SK-N-SH (cell line): ENCODE results near the gene SPTBN1. TPM values are rescaled to one million over a fixed set of nuclear protein-coding genes. Genes with fewer than 3 reads are reported as not detected.

Source experiments
- CTCF ChIA-PET: fragments of 300-600, 350-600 bp; formaldehyde crosslinking; extraction: SDS; loops from one replicate; lab custom pipeline; 2021; lab: Yijun Ruan, JAX
- POLR2A ChIA-PET: fragments of 350-600 bp; sonication (Branson Sonifier 250); formaldehyde crosslinking; extraction: SDS; loops from one replicate; lab custom pipeline; 2020; ENCODE audit warnings: antibody characterized with exemption, inconsistent platforms; lab: Yijun Ruan, JAX
- DNase-seq: peaks from one replicate; pipeline ENCODE4 v3.0.0; 2012
- H2AFZ ChIP-seq: fragments of 200-600 bp; sonication (generic); 2 replicates; pipeline ENCODE4 v1.8.1; 2016; ENCODE audit warnings: antibody characterized with exemption, mild to moderate bottlenecking, low read depth
- H3F3A ChIP-seq: fragments of 200-600 bp; sonication (generic); replicated peaks from 2 replicates; pipeline ENCODE3; 2016; ENCODE audit warnings: antibody characterized with exemption, mild to moderate bottlenecking; ENCODE audit not compliant: insufficient read depth
- H3K27ac ChIP-seq, 2 experiments: fragments of 200-500 bp in 1 of 2; fragments of 200-600 bp in 1 of 2; sonication (Bioruptor generic) in 1 of 2; sonication (generic), shearing (Covaris generic) in 1 of 2; 2 replicates each; pipeline versions ENCODE4 v1.5.1 to v1.6.1; 2014 to 2016; ENCODE audit warnings: low read depth in 2 of 2, inconsistent platforms in 1 of 2, low read length in 1 of 2, mild to moderate bottlenecking in 1 of 2, mixed read lengths in 1 of 2
- H3K27me3 ChIP-seq: fragments of 200-600 bp; sonication (generic), shearing (Covaris generic); 2 replicates; pipeline ENCODE4 v1.6.1; 2016; ENCODE audit warnings: mixed run types; ENCODE audit not compliant: insufficient read depth
- H3K36me3 ChIP-seq, 2 experiments: fragments of 200-500 bp in 1 of 2; fragments of 200-600 bp in 1 of 2; sonication (Bioruptor generic) in 1 of 2; sonication (generic) in 1 of 2; replicated peaks in 1 of 2; 2 replicates each; pipeline versions ENCODE3 to v1.5.1; 2014 to 2016; ENCODE audit warnings: low read length in 1 of 2, mild to moderate bottlenecking in 1 of 2; ENCODE audit not compliant: insufficient read depth in 2 of 2, control insufficient read depth in 1 of 2
- H3K4me1 ChIP-seq, 2 experiments: fragments of 200-500 bp in 1 of 2; fragments of 200-600 bp in 1 of 2; sonication (Bioruptor generic) in 1 of 2; sonication (generic), shearing (Covaris generic) in 1 of 2; 2 replicates each; pipeline versions ENCODE4 v1.5.1 to v1.6.1; 2014 to 2016; ENCODE audit warnings: low read depth in 1 of 2, low read length in 1 of 2, mixed run types in 1 of 2; ENCODE audit not compliant: insufficient read depth in 2 of 2, control insufficient read depth in 1 of 2
- H3K4me2 ChIP-seq: fragments of 200-600 bp; sonication (generic), shearing (Covaris generic); 2 replicates; pipeline ENCODE4 v1.6.1; 2017; ENCODE audit warnings: mixed run types
- H3K4me3 ChIP-seq, 2 experiments: fragments of 200-500 bp in 1 of 2; fragments of 200-600 bp in 1 of 2; sonication (Bioruptor generic) in 1 of 2; sonication (generic), shearing (Covaris generic) in 1 of 2; 2 replicates each; pipeline versions ENCODE4 v1.5.1 to v1.8.1; 2014 to 2016; ENCODE audit warnings: low read depth in 2 of 2, inconsistent platforms in 1 of 2, low read length in 1 of 2, mild to moderate bottlenecking in 1 of 2, mixed read lengths in 1 of 2, moderate library complexity in 1 of 2
- H3K79me2 ChIP-seq: fragments of 200-600 bp; sonication (generic); 2 replicates; pipeline ENCODE4 v1.8.1; 2017; ENCODE audit warnings: mild to moderate bottlenecking; ENCODE audit not compliant: insufficient read depth
- H3K9ac ChIP-seq: fragments of 200-600 bp; sonication (generic); 2 replicates; pipeline ENCODE4 v1.6.1; 2017; ENCODE audit warnings: mixed run types
- H3K9me2 ChIP-seq: fragments of 200-600 bp; sonication (generic); 2 replicates; pipeline ENCODE4 v1.6.1; 2017; ENCODE audit warnings: mixed run types
- H3K9me3 ChIP-seq: fragments of 200-600 bp; sonication (generic); 2 replicates; pipeline ENCODE4 v1.6.1; 2017; ENCODE audit warnings: mixed run types, mild to moderate bottlenecking, moderate library complexity
- H4K20me1 ChIP-seq: fragments of 200-600 bp; sonication (generic); 2 replicates; pipeline ENCODE4 v1.6.1; 2017; ENCODE audit warnings: mild to moderate bottlenecking, mixed run types; ENCODE audit not compliant: insufficient read depth
- ELF1 ChIP-seq: IDR thresholded peaks from 2 replicates; pipeline ENCODE4 v1.4.0; 2012
- FOSL2 ChIP-seq: IDR thresholded peaks from 2 replicates; pipeline ENCODE4 v1.4.0; 2012; ENCODE audit warnings: low read depth, mild to moderate bottlenecking, moderate library complexity, borderline replicate concordance
- FOXJ3 ChIP-seq: sonication (generic); formaldehyde crosslinking; IDR thresholded peaks from 2 replicates; pipeline ENCODE4 v1.5.1; 2020; ENCODE audit warnings: mild to moderate bottlenecking, missing genetic modification reagents
- FOXM1 ChIP-seq: IDR thresholded peaks from 2 replicates; pipeline ENCODE4 v1.4.0; 2012; ENCODE audit warnings: low read depth, mild to moderate bottlenecking
- GATA2 ChIP-seq: sonication (generic); formaldehyde crosslinking; IDR thresholded peaks from 2 replicates; pipeline ENCODE4 v1.5.0; 2020; ENCODE audit warnings: mild to moderate bottlenecking, missing genetic modification reagents
- JUND ChIP-seq: IDR thresholded peaks from 2 replicates; pipeline ENCODE4 v1.4.0; 2012
- MEF2A ChIP-seq: IDR thresholded peaks from 2 replicates; pipeline ENCODE4 v1.4.0; 2012; ENCODE audit warnings: low read depth, borderline replicate concordance
- NFIC ChIP-seq: IDR thresholded peaks from 2 replicates; pipeline ENCODE4 v1.4.0; 2012; ENCODE audit warnings: borderline replicate concordance
- NRF1 ChIP-seq: IDR thresholded peaks from 2 replicates; pipeline ENCODE4 v1.6.1; 2012; ENCODE audit warnings: low read depth, mild to moderate bottlenecking, low read length
- RFX5 ChIP-seq: IDR thresholded peaks from 2 replicates; pipeline ENCODE4 v1.6.1; 2012; ENCODE audit warnings: mild to moderate bottlenecking, improper control_type of control experiment, low read length
- RXRA ChIP-seq: IDR thresholded peaks from 2 replicates; pipeline ENCODE4 v1.4.0; 2012; ENCODE audit warnings: low read depth, mild to moderate bottlenecking, borderline replicate concordance
- SIN3A ChIP-seq: IDR thresholded peaks from 2 replicates; pipeline ENCODE4 v1.6.1; 2012; ENCODE audit warnings: low read depth, mild to moderate bottlenecking, low read length, moderate library complexity, borderline replicate concordance
- SMC3 ChIP-seq: IDR thresholded peaks from 2 replicates; pipeline ENCODE4 v1.6.1; 2012; ENCODE audit warnings: low read depth, low read length, improper control_type of control experiment
- TCF12 ChIP-seq: IDR thresholded peaks from 2 replicates; pipeline ENCODE4 v1.4.0; 2012
- TEAD4 ChIP-seq: IDR thresholded peaks from 2 replicates; pipeline ENCODE4 v1.4.0; 2012; ENCODE audit warnings: mild to moderate bottlenecking, borderline replicate concordance; ENCODE audit not compliant: insufficient read depth
- WGBS: methylation state at CpG from one replicate; pipeline ENCODE4 v1.1.6; 2017; ENCODE audit warnings: low lambda C conversion rate; 5-methylcytosine and 5-hydroxymethylcytosine counted together
- polyA plus RNA-seq, 3 experiments: library from polyadenylated mRNA; depleted of rRNA; stranded (reverse); fragments of >200 nt; gene quantifications; 2 replicates each; pipeline ENCODE4 v1.2.3, GENCODE V29; 2012
- TF ChIP-seq, protein P1 (sequence below): fragments of 150-350 bp; IDR thresholded peaks from 2 replicates; pipeline ENCODE4 v1.6.1; 2017; ENCODE audit warnings: antibody characterized with exemption, low read length, low read depth, borderline replicate concordance
- TF ChIP-seq, protein P2 (sequence below): IDR thresholded peaks from 2 replicates; pipeline ENCODE4 v1.4.0; 2012; ENCODE audit warnings: low read depth, borderline replicate concordance

The SPTBN1 gene
- polyA plus RNA-seq, 1 of the 3 experiments (the other 2 are of a cell fraction), result 29.1 TPM

DNA sequence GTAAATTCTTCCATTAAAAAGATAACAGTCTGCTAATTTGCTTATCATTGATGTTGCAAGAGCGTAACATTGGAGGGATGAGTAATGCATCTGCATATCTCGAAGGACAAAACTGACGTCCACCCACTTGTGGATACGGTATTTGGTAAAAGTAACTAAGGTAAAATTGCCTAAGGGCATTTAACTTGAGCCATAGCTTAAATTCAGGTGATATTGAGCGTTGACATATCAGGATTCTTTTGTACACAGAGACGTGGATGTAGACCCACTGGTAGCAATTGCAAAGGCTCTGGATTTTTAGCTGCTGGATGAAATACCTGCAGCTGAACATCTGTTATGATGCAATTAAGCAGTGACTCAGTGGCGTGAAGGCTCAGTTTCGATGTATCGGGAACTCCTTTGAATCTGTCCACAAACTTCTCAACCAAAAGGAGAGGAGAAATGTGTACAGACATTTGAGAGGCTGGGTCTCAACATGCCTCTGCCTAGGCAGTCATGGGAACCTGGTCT, 119.3 kb downstream of the SPTBN1 start:
- DNase-seq, result no peak
- peaks cover 3 to 5% of the 10 kb centered on the region in 2 experiments for H3K36me3 ChIP-seq
- H4K20me1 ChIP-seq, result peaks cover 68% of the 10 kb centered on the region
- no peak overlapping the region for H3K9ac ChIP-seq
- peaks cover 43 to 52% of the 10 kb centered on the region in 2 experiments for H3K4me1 ChIP-seq
- CTCF ChIA-PET, result interaction anchor here (0.6 kb wide), 1 partner anchor 150 kb away, joined by 3 read pairs; no protein-coding TSS in a partner anchor
- H3K9me2 ChIP-seq, result no peaks in the 10 kb centered on the region
- no peaks in the 10 kb centered on the region for H3K27me3 ChIP-seq
- peaks cover 98% of the 10 kb centered on the region for H3K79me2 ChIP-seq
- POLR2A ChIA-PET, result no interaction called here
- no peak for TF ChIP-seq NFIC
- no peak for TF ChIP-seq FOXM1
- TF ChIP-seq SIN3A, result no peak
- TF ChIP-seq JUND, result no peak
- TF ChIP-seq RFX5, result no peak
- no peak for TF ChIP-seq FOXJ3 (CRISPR knock-in tag)
- no peak for TF ChIP-seq MEF2A
- no peak for TF ChIP-seq ELF1
- no peak for TF ChIP-seq FOSL2
- TF ChIP-seq NRF1, result no peak
- no peak for TF ChIP-seq SMC3
- TF ChIP-seq RXRA, result no peak
- TF ChIP-seq TCF12, result no peak
- TF ChIP-seq, protein P1, sequence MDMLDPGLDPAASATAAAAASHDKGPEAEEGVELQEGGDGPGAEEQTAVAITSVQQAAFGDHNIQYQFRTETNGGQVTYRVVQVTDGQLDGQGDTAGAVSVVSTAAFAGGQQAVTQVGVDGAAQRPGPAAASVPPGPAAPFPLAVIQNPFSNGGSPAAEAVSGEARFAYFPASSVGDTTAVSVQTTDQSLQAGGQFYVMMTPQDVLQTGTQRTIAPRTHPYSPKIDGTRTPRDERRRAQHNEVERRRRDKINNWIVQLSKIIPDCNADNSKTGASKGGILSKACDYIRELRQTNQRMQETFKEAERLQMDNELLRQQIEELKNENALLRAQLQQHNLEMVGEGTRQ, result no peak
- H2AFZ ChIP-seq, result no peak overlapping the region
- peaks cover 29% of the 10 kb centered on the region for H3F3A ChIP-seq
- 90% methylated on average over 9 of the region's 9 CpGs for WGBS
- H3K4me3 ChIP-seq, result no peak overlapping the region
- no peaks in the 10 kb centered on the region for H3K9me3 ChIP-seq
- no peak overlapping the region for H3K4me2 ChIP-seq
- no peak overlapping the region for H3K27ac ChIP-seq

DNA sequence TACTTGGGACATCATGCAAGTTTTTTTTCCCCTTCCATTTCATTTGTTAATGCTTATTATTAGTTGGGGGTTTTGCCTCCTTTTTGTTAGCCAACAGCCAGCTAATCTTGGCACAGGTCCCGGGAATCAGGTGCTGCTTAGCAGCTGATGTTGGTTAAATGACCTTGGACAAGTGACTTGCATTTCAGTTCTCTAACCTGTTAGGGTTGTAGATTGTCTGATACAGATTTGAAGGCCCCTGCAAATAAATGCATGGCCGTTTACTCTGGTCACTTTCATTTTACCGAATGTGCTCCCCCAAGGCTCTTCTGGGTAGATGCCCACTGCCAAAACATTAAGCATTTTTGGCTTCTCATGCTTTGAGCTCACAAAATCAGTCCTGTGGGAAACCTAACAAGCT, 120.9 kb downstream of the SPTBN1 start:
- DNase-seq, result no peak
- POLR2A ChIA-PET, result no interaction called here
- TF ChIP-seq TEAD4 (no peak), SIN3A (no peak), GATA2 (no peak), TCF12 (no peak), NFIC (peak; percentile 27; the same call in 1 of the 2 replicates), FOXJ3 (CRISPR knock-in tag) (no peak)
- TF ChIP-seq, protein P2, sequence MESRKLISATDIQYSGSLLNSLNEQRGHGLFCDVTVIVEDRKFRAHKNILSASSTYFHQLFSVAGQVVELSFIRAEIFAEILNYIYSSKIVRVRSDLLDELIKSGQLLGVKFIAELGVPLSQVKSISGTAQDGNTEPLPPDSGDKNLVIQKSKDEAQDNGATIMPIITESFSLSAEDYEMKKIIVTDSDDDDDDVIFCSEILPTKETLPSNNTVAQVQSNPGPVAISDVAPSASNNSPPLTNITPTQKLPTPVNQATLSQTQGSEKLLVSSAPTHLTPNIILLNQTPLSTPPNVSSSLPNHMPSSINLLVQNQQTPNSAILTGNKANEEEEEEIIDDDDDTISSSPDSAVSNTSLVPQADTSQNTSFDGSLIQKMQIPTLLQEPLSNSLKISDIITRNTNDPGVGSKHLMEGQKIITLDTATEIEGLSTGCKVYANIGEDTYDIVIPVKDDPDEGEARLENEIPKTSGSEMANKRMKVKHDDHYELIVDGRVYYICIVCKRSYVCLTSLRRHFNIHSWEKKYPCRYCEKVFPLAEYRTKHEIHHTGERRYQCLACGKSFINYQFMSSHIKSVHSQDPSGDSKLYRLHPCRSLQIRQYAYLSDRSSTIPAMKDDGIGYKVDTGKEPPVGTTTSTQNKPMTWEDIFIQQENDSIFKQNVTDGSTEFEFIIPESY, result no peak
- WGBS, result 55% methylated on average over 3 of the region's 3 CpGs
- Histone ChIP-seq H3K9me2 (no peaks in the 10 kb centered on the region), H3K9ac (no peak overlapping the region), H3F3A (peaks cover 15% of the 10 kb centered on the region), H3K36me3 (peaks cover 5 to 6% of the 10 kb centered on the region in 2 experiments), H3K27me3 (no peaks in the 10 kb centered on the region), H3K9me3 (no peaks in the 10 kb centered on the region), H2AFZ (no peak overlapping the region), H3K4me3 (no peak overlapping the region), H3K79me2 (peaks cover 94% of the 10 kb centered on the region), H3K4me2 (no peak overlapping the region), H3K4me1 (peaks cover 41% of the 10 kb centered on the region in 2 experiments), H3K27ac (peak overlapping the region in 1 of 2 experiments; percentile 60; a peak in 2 of 4 replicates), H4K20me1 (peaks cover 78% of the 10 kb centered on the region)
- CTCF ChIA-PET, result interaction anchor here (0.8 to 1.0 kb wide), 2 partner anchors 12 to 195 kb away, joined by 3 read pairs; no protein-coding TSS in a partner anchor
